HG02970 (cell line): ENCODE measurements around the gene PLCD3.
"Not testable (repeated sequence)": the region's sequence is repeated elsewhere in the genome, so short reads cannot be mapped to it uniquely, and the experiment has no call there.

Experiments
- ATAC-seq: cut with Tn5 transposase; IDR thresholded peaks from one replicate; pipeline ENCODE4 v1.9.1; 2021; ENCODE audit warnings: mild to moderate bottlenecking, moderate library complexity, moderate number of reproducible peaks; ENCODE audit not compliant: unreplicated experiment, low FRiP score

Gene PLCD3

DNA sequence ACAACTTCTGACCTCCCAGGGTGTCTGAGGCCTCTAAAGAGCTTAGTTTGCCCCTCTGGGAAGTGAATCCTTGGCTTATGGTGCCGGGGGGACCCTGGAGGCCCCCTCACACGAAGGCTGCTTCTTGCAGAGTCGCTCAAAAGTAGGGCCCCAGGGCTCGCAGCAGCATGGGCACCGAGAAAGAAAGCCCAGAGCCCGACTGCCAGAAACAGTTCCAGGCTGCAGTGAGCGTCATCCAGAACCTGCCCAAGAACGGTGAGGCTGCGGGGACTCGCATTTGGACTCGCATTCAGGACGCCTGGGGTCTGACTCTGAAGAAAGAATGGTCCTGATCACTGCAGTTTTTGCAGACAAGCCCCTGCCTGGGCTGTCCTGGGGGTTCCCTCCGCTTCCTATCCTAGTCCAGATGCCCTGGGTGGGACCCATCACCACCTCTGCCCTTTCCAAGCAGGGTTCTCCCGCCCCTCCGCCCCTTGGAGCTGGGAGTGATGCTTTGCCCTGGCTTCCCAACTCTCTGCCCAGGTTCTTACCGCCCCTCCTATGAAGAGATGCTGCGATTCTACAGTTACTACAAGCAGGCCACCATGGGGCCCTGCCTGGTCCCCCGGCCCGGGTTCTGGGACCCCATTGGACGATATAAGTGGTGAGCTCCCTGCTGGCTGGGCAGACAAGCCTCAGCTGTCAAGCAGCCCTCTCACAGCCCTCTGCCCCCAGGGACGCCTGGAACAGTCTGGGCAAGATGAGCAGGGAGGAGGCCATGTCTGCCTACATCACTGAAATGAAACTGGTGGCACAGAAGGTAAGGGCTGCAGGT lies 3.9 kb upstream of the PLCD3 start:
- no peak for ATAC-seq

DNA sequence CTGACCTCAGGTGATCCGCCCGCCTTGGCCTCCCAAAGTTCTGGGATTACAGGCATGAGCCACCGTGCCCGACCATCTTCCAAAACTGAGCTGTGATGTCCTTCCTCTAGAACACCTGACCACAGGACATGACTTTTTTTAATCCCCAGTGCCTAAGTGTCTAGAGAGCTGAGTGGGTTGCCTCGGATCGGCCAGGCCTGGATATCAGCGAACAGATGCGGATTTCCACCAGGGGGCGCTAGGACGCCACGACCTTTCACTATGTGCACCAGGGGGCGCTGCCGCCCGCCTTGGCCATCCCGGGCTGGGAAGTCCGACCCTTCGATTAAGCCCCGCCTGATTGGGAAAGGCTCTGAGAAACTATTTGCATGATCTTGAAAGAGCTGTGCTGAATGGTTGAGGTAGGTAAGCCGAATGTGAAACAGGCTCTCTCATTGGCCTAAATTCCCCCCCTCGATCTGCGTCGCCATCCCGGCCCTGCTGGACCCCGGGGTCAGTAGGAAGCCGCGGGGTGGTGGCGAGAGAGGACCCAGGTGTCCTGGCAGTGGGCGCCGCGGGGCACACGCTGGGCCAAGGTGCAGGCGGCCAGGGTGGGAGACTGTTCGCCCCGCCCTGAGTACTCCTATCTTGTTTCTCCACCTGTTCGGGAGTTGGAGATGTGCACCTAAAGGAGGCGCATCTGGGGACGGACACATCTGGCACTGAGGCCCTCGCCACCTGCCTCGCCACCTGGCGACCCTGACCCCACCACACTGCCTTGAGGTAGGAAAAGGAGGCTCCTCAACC lies 3.1 kb upstream of the PLCD3 start, which contains the start of gene ACBD4:
TSS of gene ACBD4 (plus strand) at position 496 of the 786 bp plus-strand sequence. CDS start 458 bp downstream, outside the sequence.
- ATAC-seq, result peak; percentile 74

GRCh38 chr17:45132572-45133463 lies 503 bp upstream of the PLCD3 start:
- ATAC-seq, result no peak

DNA sequence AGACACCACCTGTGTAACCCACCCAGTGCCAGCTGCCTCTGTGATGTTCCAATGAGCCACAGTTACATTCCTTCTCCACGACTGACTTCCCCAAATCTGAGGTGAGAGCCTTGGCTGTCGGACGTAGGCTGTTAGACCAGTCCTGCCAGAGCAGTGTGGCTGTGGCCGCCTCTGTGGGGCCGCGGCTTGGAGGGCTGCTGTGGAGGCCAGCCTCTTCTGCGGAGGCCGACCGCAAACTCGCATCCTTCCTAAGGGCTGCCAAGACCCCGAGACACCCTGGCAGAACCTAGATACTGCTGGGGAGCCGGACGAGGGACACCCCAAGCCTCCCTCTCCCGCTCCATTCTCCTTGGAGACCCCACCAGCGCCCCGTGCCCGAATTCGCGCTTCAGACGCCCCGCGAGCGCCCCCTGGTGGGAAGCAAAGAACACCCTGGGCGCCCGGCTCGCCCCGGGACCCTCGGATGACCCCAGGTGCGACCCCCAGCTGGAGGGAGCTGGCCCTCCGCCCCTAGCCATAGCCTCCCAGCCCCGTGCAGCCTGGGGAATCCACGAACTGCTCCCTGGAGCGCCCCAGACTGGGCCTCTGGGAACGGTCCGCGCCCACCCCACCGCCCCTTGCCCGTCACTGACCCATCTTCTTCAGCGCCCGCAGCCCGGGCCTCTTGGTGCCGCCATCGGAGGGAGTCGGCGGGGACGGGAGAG lies 547 bp downstream of the PLCD3 start:
- ATAC-seq, result no peak

DNA sequence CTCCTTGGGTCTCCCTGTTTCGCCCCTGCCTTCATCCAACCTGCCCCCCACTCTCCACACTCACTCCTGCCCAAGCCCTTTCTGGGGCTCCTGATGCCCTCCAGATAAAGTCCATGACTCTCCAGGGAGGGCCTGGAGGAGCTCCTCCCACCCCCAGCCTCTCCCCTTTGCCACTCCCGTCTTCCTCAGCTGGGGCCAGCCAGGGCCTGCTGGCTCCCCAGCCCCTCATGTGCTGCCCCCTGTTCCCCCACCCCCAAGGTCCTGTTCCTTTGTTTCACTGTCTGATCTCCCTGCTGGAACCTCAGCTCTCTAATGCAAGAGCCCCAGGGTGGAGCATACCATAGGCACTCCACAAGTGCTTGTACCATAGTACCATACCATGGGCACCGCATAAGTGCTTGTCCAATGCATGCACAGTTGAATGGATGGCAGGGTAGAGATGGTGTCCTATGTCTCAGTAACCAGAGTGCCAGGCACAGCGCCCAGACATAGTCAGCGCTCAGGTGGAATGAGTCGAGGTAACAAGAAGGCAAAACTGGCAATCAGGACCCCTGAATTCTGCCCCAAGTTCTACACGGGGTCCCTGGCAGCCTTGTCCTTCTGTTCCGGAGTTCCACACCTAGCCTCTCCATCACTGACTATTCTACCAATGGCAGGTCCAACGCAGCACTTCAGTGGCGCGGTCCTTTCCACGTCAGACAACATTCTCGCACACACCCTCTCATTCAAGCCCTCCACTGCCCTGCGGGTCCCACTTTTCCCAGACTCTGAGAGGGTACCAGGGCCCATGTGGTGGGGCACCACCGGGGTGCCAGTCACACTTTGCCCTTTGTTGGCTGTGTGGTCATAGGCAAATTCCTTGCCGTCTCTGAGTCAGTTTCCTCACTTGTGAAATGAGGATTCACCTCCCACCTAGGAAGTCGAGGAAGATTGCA lies 1.4 kb downstream of the PLCD3 start:
- ATAC-seq, result no peak

DNA sequence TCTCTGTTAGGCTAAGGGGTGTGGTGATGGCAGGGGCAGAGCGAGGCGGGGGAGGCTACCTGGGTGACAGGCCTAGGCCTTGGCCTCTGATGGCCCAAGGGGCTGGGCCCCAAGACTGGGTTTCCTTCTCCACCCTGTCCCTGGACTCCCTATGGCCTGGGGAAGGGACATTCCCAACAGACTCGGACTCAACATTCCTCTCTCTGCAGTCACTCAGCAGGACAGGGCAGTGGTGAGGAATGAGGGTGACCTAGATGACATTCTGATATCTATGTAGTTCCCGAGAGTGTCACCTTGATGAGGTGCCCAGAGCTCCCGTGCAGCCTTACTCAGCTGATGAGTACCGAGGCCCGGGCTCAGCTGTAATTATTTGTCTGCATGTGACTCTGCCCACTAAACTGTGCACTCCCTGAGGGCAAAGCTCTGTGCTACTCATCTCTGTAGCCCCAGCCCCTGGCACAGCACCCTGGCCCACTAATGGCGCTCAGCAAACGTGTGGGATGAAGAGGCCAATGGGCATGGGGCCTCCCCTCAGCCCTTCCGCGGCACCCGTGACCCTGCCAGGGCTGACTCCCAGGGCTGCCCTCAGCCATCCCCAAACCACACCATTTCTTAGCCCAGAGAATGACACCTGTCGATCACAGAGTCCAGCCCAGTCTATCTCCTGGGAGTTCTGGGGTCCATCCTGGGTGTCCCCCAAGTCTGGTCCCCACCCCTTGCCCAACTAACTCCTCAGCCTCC lies 2.2 kb downstream of the PLCD3 start:
- ATAC-seq, result no peak

DNA sequence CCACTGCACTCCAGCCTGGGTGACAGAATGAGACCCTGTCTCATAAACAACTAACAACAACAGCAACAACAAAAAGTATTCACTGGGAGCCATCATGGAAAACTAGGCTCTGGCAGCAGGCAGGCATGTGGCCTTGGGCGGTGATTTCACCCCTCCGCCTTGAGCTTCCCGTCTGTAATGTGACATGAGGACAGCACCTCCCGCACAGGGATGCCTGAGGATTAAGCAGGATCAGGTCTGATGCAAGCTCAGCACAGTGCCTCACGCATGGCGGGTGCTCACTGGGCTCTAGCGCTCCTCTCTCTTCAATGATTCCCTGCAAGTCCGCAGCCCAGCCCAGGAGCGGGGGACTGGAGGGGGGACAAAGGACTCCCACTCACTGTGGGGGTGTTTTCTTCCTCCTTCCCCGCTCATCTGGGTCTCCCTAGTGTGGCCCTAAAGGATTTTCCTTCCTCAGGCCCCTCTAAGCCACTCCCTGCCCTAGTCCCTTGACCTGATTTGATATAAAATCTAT lies 2.8 kb downstream of the PLCD3 start:
- ATAC-seq, result no peak

- ATAC-seq, result no peak
Measured at GRCh38 chr17:45128989-45129388, 3.3 kb downstream of the PLCD3 start.

DNA sequence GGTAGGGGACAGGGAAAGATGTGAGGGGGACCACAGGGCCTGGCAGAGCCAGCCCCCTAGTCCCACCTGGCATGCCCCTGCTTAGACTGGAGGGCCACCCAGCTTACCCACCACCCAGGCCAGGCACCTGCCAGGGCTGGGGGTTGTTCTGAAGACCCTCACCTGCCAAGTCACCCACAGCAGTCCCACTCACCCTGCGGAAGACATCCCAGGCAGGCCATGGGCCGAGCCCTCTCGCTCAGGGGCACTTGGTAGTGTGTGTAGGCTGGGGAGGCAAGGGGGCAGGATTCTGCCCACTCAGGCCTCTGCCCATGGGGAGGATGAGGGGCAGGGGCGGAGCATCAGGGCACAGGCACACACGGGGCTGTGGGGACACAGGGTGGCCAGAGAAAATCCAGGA lies 4.0 kb downstream of the PLCD3 start:
- ATAC-seq, result no peak

DNA sequence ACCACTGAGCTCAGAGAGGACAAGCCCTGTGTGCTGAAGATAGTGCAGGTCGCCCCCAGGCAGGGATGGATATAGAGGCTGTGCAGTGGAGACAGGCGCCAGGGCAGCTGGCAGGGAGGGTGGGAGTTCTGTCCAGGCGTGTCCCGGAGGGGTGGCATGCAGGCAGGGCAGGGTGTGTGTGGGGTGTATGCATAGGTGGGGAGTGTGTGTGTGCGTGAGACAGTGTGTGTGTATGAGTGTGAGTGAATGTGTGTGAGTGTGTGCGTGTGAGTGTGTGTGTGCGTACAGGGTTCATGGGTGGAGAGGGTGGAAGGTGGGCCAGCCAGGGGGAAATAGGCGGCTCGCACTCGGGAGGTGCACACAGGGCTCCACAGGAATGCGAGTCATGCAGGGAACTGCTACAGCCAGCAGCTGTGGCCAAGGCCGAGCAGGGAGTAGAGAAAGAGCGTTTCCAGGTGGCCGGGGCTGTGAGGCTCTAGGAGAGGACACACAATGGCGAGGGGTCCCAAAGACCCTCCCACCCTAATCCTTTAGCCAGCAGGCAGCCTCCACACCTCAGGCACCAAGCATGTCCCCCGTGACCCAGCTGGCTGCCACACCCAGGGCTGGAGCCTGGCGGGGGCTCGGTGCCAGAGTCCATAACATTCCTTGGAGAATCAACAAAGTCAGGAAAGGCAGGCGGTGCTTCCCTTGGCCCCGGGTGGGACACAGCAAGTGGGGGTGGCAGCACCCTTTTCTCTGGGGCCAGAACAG lies 4.6 kb downstream of the PLCD3 start:
- ATAC-seq, result no peak

GRCh38 chr17:45127207-45127547 lies 5.1 kb downstream of the PLCD3 start:
- ATAC-seq, result no peak

DNA sequence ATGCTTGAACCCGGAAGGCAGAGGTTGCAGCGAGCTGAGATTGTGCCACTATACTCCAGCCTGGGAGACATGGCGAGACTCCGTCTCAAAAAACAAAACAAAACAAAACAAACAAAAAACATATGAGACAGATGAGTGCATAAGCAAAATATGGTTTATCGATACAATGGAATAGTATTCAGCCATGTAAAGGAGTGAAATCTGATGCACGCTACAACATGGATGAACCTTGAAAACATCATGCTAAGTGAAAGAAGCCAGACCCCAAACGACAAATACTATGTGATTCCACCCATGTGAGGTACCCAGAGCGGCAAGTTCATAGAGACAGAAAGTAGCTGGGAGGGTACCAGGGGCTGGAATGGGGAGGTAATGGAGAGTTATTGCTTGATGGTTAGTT lies 6.8 kb downstream of the PLCD3 start:
- no peak for ATAC-seq

- ATAC-seq, result not testable (repeated sequence)
Measured at GRCh38 chr17:45124797-45125122, 7.6 kb downstream of the PLCD3 start.

- no peak for ATAC-seq
Measured at GRCh38 chr17:45123930-45124796, 8.2 kb downstream of the PLCD3 start.

DNA sequence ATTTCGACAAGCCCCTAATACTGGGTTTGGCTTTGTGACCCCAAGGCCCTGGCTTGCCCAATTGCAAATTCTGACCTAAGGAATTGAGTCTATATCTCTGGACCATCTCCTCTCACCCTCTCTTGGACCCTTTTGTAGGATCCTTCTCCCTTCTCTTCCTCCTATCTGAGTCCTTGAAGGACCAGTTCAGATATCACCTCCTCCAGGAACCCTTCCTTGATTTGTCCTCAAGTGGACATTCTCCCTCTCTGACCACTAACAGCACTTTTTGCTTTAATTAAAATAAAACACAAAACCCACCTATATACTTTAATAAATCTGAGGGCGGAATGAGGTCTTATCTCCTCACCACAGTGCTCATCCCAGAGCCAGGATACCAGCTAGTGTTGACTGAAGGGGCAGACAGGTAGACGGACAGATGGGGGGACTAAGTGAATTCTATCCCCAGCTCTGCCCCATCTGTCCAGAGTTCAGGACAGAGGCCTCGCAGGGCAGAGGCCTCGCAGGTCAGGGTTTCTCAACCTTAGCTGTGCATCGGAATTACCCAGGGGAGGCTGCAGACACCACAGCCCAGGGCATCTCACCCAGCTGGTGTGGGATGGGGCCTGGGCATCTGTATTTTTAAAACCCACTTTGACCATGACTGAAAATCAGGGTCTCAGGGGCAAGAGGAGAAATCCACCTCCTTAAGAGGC lies 9.1 kb downstream of the PLCD3 start:
- ATAC-seq, result no peak

- no peak for ATAC-seq
Measured at GRCh38 chr17:45121055-45121454, 11.3 kb downstream of the PLCD3 start.
